ENCODE results near the gene CCNB1IP1.
"Not testable (repeated sequence)": the region's sequence is repeated elsewhere in the genome, so short reads cannot be mapped to it uniquely, and the experiment has no call there.

Gene CCNB1IP1

DNA sequence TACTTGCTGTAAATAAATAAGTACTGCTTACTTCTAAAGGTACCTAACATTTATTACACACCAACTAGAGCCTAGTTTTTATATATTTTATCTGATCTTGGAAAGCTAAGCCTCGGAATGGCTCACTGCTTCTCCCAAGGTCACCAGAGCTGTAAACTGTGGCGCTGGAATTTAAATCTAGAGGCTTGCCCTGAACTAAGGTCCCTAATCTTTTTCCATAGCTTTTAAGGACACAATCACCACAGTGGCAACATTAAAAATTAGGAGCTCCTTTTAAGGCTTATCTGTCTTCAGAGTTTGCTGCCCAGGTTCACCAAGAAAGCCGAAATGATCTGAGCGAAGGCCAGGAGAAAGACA is 670 bp downstream of the CCNB1IP1 start:
- DNase-seq: peak in 2 of 58 donors; percentile 3 to 33

DNA sequence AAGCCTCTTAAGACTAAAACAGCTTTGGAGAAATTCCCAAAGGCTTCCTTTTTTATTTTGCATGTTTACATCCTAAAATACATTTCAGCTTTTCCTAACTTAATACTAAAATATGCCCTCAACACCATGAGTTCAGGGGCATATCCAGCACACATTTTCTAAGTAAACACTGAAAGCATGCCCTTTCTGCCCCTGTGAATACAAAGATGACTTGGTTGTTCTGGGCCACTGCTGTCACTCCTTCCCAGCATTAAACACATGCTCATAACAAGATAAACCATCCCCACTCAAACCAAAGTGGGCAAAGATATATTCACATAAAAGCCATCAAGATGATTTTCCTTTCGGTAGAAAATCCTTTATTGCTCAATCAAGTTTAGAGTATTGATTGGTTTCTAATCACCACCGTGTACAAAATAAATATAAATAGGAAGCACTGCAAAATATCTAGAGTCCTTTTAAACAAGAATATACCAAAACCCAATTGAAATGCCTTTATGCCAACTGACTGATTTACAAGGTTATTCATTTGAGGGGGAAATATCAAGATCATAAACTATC is 1.9 kb downstream of the CCNB1IP1 start:
- DNase-seq: no peak

DNA sequence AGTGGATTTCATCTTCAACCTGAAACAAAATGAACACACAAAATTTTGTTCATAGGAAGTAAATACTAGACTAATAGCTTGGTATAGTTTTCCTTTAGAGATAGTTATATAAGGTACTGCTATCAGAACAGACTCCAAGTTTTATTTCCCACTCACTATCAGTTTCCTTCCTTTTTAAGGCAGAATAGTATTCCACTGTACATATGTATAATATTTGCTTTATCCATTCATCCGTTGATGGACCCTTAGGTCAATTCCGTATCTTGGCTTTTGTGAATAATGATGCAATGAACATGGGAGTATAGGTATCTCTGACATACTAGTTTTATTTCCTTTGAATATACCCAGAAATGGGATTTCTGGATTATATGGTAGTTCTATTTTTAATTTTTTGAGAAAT is 3.7 kb downstream of the CCNB1IP1 start:
- no peak for DNase-seq

DNA sequence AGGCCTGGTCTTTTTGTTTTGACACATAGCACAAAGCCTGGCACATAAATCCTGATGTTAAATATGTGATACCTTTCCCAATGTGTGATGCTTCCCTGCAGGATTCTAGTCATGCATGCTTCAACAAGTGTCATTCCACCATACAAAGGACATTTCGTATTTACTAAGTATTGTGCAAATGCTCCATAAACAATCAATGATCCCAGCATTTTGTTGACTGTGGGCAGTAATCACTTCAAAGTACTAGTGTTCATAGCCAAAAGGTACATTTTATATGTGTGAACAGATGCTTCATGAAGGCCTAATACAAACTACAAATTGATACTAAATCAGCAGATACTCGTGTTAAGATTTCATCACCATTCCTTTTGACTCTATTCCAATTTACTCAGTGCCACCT is 4.4 kb downstream of the CCNB1IP1 start:
- DNase-seq: no peak

DNA sequence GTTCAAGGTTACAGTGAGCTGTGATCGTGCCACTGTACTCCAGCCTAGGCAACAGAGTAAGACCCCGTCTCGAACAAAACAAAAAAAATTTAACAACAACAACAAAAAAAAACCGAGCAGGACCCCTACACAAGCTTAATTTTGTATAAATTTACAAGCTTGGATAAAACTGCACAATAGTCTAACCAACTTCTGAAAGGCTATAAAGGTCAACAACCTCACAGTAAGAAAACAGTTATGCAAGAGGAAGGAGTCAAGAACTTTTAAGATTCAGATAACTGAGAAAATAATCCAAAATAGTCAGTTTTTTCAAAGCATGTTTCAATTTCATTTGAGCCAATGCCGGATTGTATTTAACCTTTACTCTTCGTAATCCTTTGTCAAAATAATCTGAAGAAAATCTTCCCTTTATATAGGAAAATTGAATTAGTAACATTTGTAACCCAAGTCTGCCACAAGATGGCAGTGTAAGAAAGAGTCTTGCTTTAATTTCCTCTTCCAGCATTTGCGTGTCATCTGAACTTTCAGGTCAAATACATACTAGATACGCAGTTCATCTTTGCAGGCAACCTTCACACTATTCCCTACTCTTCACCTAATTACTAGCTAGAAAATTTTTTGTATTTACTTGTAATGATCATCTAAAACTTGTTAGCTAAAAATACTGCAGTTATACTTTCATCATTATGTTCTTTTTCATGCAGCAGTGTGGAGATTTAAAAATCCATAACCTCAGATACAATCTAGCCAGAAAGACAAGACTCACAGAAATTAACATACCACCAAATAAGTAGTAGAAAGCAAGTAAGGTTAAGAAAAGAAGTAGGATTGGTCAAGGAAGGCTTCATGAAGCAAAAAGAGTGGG is 5.8 kb downstream of the CCNB1IP1 start:
- peak in 4 of 58 donors; percentile 5 to 63 (median 20) for DNase-seq

DNA sequence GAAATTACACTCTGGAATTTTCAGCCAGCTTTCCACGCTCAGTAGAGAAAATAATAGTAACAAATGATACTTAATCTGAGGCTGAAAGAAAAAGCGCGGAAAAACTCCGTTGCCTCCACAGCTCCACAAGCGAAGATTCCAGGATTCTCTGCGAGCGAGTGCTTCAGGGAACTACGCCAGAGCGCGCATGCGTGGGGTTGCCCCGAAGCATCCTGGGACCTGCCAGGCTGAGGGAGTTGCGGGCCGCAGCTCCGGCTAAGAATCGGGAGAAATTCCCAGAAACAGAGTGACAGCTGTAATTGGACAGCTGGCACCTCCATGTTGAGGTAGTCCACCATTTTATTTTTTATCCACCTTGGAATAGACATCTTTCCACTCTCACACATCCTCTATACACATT is 15.4 kb downstream of the CCNB1IP1 start:
- DNase-seq: no peak

DNA sequence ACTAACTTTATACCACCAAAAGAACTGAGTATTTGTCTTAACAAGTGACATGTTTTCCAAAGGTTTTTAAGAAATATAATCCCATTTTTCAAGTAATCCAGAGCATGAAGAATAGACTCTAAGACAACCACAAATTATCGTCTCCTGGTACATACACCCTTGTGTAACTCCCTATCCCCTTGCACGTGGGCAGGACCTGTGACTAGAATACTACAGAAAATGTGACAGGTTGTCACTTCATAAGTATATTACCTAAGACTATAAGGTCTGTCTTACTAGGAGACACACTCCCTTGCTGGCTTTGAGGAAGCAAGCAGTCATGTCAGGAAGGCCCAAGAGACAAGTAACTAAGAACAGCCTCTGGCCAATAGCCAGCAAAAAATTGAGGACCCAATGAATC is 19.1 kb downstream of the CCNB1IP1 start:
- no peak for DNase-seq

DNA sequence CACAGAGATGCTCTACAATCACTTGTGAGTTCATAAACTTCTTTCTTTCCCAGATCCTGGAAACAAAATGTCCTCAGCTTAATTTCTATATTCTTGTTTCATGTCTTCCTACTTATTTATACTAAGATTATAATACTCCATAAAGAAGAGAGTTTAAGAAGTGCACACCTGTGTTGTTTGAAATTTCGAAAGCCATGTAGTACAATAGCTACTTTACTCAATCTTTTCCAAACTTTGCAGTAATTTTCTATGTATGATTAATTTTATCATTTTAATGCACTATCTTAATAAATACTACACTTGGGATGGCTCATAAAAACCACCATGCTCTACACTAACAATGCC is 27.0 kb downstream of the CCNB1IP1 start:
- DNase-seq: no peak

DNA sequence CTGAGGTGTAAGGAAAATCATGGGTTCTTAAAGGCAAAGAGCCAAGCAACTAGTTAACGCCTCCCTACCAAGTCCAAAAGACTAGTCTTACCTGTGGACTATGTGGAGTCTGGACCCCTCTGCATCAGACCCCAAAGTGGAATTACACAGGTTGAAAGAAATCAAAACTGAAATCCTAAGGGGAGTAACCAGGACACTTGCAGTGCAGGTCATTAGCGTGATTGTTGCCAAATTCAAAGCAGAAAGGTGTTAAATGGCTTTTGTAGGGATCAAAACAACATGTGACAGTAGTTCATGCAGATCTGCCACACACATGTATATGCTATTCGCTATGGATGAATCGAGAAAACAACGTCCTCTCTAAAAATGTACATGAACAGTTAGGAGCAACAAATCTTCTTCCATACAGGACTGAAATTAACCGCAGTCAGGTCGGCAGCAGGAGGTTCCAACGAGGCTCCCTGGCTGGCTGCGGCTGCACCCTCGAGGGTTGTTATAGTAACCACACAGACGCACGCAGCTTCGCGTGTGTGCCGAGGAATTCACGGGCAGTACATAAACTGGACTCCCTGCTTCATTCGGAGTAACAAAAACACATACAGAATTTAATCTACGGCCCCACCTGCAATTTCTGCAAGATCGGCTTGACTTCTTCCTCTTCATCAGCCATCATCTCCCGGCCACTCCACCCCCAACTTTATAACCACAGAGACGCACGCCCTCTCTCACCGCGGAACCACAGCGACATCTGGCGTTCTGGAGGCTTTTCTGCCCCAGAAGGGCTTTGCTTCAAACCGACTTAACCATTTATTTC is 27.6 kb downstream of the CCNB1IP1 start, which contains the start of gene TTC5:
Gene TTC5 (minus strand): TSS at position 687 of the 814 bp plus-strand sequence. CDS start 14 bp downstream, at position 673.
- DNase-seq: peak in 57 of 58 donors; percentile 24 to 86 (median 68)

DNA sequence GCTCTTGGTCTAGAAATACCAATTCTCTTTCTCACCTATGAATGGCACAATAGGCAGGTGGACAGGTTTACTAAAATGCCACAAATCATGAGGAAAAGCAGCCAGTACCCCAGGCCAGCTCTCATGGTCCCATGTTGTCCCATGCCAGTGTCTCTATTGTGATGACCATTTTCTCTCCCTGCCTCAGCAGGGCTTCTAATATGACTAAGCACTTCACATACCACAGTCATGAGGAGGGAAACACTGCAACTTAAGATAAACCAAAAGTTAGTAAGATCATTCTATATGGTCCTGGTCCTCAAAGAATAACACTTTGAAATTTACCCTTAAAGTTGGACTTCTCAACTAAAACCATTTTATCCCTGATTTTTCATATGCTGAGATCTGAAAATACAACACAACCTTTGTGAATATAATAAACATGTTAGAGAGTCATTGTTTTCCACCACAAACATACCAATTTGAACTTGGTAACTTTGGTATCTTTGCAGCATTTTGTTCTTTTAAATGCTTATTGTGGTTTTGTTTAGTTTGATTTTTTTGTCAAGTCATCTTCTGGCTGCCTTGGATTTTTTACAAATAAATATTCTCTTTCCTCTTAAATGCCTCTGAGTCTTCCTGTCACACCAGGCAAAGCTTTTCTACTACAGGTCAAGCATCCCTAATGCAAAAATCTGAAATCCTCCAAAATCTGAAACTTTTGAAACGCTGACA is 30.9 kb downstream of the CCNB1IP1 start:
- no peak for DNase-seq

DNA sequence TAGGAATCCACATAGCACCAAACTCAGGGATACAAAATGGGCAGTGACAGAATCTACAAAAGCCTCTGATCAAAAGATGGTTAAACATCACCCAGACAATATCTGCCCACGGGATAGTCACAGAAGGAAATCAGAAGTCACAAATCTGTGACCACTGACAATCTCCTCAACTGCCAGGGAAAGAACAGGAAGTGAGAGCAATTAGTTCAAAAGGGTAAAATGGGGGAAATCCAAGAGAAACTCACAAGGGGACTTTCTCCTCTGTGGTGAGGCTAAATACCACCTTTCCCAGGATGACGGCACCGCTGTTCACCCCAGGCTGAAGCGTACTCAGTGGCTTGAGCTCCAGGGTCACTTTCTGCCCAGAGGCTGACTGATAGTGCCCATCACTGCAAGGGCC is 38.0 kb downstream of the CCNB1IP1 start:
- DNase-seq: no peak

DNA sequence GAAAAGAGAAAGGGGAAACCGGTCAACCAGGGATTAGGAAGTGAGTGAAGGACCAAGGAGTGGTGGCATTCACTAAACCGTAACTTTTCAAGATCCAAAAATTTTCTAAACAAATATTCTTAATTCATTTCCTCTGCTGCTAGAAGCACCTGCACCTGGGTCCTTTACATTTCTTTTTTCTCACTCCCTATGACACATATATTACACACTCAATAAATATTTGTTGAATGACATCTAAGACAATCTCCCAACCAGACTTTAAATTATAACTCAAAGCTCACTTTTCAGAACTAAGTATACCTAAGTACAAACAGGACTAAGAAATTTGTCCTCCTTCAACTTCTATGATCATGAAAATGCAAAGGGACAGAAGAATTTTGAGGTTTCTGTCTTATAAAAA is 38.4 kb downstream of the CCNB1IP1 start:
- no peak for DNase-seq

DNA sequence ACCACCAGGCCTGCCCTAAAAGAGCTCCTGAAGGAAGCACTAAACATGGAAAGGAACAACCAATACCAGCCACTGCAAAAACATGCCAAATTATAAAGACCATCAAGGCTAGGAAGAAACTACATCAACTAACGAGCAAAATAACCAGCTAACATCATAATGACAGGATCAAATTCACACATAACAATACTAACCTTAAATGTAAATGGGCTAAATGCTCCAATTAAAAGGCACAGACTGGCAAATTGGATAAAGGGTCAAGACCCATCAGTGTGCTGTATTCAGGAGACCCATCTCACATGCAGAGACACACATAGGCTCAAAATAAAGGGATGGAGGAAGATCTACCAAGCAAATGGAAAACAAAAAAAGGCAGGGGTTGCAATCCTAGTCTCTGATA is 51.1 kb downstream of the CCNB1IP1 start:
- DNase-seq: not testable (repeated sequence)

DNA sequence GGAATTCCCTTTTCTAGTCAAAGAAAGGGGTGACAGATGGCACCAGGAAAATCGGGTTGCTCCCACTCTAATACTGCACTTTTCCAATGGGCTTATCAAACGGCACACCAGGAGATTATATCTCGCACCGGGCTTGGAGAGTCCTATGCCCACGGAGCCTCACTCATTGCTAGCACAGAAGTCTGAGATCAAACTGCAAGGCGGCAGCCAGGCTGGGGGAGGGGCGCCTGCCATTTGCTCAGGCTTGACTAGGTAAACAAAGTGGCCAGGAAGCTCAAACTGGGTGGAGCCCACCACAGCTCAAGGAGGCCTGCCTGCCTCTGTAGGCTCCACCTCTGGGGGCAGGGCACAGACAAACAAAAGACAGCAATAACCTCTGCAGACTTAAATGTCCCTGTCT is 52.8 kb downstream of the CCNB1IP1 start:
- not testable (repeated sequence) for DNase-seq

DNA sequence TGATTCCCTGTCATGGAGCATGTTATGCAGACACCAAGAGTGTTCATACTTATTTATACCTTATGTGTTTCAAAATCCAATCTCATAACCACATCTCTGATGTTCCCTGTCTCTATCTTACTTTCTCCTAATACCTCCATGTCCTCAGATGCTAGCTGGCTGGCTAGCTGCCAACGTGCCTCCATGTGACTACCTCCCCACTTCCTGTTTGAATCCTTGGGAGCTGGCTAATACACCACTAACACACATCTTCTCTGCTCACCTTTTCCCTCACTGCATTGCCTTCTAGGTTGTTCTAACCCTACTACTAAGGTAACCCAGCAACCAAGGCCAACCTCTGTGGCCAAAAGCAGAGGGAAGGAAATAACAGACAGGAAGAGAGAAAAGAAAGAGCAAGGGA is 54.7 kb downstream of the CCNB1IP1 start:
- DNase-seq: peak in 1 of 58 donors; percentile 6

DNA sequence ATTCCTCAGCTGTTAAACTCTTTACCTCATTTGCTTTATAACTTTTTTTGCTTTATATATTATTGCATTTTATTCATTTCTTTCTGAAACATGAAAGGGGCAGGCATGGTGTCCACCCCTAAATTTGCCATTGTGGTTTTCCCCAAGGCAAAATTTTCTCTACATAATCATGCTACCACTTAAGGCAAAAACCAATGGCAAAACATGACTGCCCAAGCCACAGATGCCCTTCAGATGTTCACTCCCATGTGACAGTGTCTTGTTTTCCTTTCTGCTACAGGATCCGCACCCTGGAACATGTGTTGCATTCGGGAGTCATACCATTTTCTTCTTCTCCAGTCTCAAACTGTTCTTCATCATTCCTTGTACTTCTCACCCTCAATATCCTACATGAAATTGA is 55.7 kb downstream of the CCNB1IP1 start:
- no peak for DNase-seq

DNA sequence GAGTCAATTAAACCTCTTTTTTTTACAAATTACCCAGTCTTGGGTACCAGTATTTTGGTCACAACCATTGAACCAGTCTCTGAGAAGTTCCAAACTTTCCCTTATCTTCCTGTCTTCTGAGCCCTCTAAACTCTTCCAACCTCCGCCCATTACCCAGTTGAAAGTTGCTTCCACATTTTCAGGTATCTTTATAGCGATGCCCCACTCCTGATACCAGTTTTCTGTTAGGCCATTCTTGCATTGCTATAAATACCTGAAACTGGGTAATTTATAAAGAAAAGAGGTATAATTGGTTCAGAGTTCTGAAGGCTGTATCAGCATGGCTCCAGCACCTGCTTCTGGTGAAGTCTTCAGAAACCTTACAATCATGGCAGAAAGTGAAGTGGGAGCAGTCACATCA is 59.0 kb downstream of the CCNB1IP1 start:
- no peak for DNase-seq

DNA sequence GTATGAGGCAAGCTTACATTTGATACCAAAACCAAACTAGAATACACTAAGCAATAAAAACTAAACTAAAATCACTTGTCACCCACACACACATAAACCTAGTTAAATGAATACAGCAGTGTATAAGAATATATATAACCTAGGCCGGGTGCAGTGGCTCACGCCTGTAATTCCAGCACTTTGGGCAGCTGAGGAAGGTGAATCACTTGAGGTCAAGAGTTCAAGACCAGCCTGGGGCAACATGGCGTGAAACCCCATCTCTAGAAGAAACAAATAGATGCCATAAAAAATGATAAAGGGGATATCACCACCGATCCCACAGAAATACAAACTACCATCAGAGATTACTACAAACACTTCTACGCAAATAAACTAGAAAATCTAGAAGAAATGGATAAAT is 68.7 kb downstream of the CCNB1IP1 start:
- DNase-seq: not testable (repeated sequence)

DNA sequence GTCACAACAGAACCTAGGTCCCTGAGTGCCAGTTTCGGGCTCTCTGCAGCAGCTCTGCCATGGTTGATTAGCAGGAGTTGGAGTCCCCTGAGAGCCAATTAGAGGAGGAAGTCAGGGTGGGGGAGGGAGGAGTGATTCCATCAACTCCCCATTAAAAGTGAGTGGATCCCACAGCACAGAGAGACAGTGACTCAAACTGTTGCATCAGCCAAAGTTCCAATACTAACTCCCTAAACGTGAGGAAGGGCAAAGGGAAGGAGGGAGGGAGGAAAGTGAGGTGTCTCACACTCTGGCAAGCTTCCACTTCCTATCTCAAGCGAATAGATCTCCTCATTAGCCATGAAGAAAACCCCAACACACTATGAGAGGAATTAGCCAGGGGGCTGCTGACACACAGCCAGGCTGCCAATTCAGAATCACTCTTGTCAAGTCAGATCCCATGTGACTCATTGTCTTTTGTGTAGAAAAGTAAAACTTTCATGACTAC is 70.4 kb downstream of the CCNB1IP1 start:
- DNase-seq: no peak
